HL-60/S4 (cell line): ENCODE measurements around the gene CSTB.

Experiments
- in situ Hi-C: fragments of 300-500 bp; cut with MboI; formaldehyde crosslinking; loops from 2 replicates; pipeline ENCODE4 v1.14.3; 2022; ENCODE audit warnings: low sequenced_read_pairs

The CSTB gene

DNA sequence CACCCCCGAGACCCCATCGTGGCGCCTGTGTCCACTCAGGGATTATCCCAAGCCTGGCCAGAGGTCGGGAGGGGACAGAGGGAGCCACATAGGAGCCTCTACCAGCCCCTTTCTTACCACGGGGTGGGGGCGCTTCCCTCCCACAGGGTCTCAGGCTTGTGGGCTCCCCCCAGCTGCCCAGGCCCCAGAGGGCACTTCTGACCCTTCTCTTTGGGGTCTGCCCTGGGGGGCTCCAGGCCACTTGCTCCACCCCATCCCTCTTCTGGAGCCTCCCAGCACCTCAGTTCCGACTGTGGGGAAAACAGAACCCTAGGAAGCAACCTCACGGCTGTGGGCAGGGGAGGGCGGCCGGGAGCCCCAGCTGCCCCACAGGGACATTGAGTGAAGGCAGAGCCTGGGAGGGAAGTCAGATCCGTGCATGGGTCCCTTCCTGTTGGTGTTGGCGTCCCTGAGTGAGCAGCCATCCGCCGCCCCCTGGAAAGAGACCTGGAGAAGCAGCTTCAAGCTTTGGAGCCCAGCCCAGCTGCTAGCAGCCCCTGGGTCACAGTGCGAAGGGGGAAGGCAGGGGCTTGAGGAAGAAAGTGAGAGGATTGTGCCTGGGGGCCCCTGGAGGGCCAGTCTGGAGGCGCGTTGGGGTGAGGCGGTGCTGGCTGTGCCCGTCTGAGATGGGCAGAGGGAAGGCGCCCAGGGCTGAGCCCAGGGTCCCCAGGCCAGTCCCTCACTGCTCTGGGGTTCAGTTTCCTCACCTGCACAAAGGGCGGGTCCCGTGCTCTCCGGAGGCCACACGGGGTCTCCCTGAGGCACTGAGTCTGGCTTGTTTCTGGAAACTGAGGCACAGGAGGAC, 35.4 kb upstream of the CSTB start:
- in situ Hi-C loops = loop anchor here (25.0 kb wide), 1 partner anchor 676 kb away; no protein-coding TSS in a partner anchor

DNA sequence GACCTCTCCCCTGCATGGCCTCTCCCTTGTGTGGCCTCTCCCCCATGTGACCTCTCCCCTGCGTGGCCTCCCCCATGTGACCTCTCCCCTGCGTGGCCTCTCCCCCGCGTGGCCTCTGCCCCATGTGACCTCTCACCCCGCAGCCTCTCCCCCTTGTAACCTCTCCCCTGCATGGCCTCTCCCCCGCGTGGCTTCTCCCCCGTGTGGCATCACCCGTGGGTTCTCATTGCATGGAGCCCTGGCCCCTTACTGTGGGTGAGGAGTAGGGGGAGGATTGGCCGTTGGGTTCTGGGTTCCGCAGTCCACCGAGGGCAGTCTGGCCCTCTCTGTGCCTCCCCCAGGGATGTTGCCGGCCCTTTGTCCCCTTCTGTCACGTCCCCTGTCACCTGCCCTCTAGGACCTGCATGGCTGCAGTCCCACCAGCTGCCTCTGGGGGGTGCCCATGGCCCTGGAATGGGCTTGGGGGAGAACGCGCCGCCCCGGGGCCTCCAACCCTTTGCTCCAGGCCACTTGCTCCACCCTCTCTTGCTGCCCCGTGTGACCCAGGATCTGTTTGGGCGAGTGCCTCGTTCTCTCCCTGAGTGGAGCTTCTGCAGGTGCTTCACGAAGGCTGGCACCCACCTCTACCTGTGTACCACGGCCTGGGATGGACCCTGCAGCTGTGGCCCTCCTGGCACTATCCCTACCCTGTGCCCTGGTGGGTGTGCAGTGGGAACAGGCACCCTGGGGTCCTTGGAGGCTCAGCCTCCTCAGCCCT, 34.6 kb upstream of the CSTB start:
- in situ Hi-C loops = loop anchor here (25.0 kb wide), 1 partner anchor 677 kb away; no protein-coding TSS in a partner anchor

DNA sequence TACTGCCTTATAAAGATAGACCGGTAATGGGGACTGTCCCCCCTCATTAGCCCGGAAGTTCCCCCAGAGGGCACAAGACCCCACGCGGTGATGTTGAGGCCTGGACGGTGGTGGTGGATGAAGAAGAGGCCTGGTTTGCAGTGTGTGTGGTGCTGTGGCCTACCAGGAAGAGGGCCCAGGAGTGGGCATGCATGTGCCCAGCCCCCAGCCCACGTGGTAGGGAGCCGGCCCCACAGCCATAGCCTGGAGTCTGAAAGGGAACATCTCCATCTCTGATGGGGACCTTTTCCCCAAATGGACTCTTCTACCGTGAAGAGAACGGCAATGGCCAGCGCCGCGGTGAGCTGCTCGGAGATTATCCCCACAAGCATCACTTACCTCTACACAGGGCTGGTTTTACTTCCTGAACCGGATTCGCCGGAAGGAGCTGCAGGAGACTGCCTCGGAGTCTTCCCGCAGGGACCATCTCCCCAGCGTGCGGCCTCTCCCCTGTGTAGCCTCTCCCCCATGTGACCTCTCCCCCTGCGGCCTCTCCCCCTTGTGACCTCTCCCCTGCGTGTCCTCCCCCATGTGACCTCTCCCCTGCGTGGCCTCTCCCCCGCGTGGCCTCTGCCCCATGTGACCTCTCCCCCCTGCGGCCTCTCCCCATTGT, 33.9 kb upstream of the CSTB start:
- in situ Hi-C loops = loop anchor here (25.0 kb wide), 1 partner anchor 677 kb away; no protein-coding TSS in a partner anchor

DNA sequence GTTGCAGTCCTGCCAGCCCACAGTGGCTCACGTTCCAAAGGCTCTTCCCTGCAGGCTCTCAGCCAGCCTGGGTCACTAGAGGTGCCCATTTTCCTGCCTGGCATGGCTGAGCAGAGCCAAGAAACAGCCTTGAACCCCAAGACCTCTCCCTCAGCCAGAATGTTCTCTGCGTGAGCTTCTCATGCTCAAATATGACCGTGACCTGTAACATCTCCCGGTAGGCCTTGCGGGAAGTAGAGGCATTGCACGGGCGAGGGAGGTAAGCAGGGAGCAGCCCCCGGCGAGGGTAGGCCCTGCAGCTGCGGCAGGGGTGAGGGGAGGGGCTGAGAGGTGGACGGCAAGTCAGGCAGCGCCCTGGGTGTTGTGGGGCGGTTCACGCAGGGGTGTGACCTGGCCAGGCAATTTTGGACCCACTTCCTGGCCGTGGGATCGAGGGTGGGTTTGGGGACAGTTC, 33.3 kb upstream of the CSTB start:
- in situ Hi-C loops = loop anchor here (25.0 kb wide), 1 partner anchor 678 kb away; no protein-coding TSS in a partner anchor

DNA sequence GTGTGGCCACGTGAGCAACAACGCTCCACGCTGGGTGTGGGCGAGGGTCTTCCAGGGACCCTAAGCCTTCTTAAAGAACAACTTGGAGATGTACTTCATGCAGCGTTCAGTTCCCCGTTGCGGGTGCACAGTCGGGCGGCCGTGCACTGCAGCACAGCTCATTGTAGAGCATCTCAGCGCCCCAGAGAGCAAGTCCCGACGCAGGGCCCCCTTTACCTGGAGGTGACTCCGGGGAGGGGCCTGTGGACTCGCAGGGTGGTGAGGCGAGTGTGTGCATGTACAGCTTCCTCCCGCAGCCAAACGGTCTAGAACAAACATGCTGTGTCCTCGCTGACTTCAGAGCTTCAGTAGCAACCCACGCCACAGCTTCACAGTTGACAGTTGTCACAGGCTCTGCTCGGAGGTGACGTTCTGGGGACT, 32.7 kb upstream of the CSTB start:
- in situ Hi-C loops = loop anchor here (25.0 kb wide), 1 partner anchor 678 kb away; no protein-coding TSS in a partner anchor

DNA sequence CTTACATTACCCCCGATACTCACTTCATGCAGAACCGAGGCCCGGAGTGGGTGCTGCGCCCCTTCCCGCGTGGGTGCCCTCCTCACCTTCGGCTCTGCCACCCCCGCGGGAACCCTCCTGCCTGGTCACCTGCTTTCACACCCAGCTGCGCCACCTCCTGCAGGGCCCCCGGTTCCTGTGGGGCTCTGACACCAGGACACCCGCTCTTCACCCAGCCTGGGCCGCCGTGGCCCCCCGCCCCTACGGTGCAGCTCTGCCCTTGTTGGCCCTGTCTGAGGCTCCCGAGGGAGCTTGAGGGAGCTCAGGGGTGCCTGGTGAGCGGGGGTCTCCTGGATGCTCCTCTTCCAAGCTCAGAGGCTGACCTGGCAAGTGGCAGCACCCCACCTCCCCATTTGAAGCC, 32.3 kb upstream of the CSTB start:
- in situ Hi-C loops = loop anchor here (25.0 kb wide), 1 partner anchor 679 kb away; no protein-coding TSS in a partner anchor

DNA sequence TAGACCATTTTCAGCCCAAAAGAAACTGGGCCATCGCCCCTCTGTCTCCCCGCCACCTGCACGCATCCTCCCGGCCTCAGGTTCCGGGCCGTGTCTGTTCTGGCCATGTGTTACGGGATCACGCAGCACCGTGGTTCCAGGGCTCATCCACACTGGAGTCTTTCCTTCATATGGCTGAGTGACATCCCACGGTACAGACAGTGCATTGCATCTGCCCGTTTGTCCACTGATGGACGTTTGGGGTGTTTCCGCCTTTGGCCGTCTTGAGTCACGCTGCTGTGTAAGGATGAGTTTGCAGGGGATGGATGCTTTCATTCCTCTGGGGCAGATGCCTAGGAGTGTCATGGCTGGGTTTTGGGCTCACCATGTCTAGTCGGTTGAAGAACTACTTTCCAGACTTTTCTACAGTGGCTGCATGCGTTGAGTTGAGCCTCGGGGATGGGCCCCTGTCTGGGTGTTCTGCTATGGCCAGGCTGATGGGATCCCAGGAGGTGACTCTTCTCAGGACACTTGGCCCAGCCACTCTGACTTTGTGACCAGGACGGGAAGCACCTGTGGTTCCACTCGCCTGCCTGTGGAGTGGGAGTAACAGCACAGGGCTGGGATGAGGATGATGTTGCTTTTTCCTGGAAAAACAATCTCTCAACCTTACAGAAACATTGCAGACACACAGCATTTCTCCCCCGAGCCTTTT, 30.1 kb upstream of the CSTB start:
- in situ Hi-C loops = loop anchor here (25.0 kb wide), 1 partner anchor 681 kb away; no protein-coding TSS in a partner anchor

DNA sequence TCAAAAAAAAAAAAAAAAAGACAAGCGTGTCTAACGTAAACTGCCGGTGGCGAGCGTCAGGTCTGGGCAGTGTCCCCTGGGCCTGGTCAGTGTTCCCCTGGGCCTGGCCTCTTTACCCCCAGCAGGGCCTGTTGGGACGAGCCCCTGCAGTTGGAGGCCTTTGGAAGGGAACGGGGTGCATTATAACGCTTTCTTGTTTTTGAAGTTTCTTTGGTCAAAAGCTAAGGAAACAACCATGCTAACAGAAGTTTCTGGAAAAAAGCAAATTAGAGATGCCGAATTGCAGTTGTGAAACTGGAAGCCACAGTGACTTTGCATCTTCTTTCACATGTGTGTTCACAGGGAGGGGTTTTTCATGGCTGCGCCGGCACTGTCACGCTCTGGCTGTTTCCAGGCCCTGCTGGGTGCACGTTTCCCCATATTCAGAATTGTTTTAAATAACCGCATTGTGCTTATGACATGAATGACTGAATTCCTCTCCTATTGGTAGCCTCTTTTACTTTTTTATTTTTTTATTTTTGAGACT, 29.2 kb upstream of the CSTB start:
- in situ Hi-C loops = loop anchor here (25.0 kb wide), 1 partner anchor 682 kb away; no protein-coding TSS in a partner anchor

DNA sequence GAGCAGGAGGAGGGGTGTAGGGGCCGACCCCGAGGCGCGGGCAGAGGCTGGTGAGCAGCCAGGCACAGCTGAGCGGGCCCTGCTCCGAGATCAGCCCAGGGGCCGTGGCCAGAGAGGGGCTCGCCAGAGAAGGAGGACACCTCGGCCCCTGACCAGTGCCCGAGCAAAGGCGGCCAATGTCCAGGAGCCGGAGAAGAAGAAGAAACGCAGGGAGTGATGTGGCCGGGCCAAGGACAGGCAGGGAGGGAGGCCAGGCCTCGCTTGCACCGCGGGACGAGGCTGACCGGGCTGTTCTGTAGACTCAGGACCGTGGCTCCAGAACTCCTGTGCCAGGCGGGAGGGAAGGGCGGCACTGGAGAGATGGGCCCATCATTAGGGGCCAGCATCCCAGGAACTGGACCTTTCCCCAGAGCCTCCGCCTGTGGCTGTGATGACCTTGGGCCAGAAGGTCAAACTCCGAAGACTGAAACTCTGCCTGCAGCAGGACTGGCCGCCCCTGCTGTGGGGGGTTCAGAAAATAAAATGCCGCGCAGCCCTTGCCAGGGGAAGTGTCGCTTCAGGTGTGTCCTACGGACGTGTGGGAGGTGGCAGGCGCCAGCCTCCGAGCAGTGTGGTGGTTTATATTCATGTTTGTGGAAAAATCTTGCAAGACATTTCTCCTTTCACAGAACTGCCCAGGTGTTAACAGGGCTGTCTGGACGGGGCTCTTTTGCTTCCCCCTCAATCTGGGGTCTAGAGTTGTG, 27.6 kb upstream of the CSTB start:
- in situ Hi-C loops = loop anchor here (25.0 kb wide), 1 partner anchor 684 kb away; no protein-coding TSS in a partner anchor

DNA sequence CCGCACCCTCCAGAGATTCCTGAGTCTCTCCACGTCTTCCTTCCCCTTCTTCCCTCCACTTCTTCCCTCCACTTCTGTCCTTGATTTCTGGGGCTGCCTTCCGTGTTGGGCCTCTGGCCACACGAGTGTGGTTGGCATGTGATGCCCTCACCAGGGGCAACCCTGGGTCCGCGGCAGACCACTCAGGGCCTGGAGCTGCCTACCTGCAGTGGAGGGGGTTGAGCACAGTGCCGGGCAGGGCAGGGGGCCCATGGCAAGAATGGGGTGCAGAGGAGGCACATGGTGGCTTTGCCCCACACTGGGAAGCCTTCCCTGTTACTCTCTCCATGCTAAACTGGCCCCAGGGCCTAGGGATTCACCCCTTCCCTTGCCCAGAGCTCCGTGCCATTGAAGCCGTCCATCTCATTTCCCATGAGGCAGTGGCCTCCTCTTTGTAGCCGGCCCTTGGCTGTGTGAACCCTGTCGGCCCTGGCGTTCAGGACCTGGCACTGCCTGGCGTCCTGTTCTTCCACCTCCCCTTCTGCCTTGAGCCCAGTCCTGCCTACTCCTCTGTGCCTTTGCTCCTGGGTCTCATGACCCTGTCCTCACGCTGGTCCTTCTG, 26.7 kb upstream of the CSTB start:
- in situ Hi-C loops = loop anchor here (25.0 kb wide), 1 partner anchor 684 kb away; no protein-coding TSS in a partner anchor

DNA sequence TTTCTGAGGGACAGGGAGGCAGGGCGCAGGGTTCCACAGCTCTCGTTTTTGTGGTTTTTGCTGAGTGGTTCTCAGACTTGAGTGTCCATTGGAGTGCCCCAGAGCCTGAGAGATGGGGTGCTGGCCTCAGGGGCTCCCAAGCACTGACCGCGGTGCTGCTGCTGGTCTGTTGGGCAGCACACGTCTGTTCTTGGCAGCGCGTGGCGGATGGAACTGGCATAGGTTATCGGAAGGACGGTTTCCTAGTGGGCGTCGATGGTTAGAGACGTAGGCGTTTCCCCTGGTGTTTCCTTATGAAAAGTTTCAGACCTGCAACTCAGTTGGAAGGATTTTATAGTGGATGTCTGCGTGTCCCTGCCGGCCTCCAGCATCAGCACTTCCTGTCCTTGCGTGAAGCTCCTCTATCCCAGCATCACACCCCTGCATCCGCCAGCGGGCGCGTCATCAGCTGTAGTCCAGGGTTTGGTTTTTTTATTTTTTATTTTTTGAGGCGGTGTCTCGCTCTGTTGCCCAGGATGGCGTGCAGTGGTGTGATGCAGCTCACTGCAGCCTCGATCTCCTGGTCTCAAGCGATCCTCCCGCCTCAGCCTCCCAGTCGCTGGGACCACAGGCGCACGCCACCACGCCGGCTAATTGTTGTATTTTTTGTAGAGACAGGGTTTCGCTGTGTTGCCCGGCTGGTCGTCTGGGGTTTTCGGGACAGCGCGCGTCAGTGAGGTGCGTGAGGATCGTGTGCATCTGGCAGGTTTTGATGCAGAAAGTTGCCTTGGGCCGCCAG, 25.1 kb upstream of the CSTB start:
- in situ Hi-C loops = loop anchor here (25.0 kb wide), 1 partner anchor 686 kb away; no protein-coding TSS in a partner anchor

DNA sequence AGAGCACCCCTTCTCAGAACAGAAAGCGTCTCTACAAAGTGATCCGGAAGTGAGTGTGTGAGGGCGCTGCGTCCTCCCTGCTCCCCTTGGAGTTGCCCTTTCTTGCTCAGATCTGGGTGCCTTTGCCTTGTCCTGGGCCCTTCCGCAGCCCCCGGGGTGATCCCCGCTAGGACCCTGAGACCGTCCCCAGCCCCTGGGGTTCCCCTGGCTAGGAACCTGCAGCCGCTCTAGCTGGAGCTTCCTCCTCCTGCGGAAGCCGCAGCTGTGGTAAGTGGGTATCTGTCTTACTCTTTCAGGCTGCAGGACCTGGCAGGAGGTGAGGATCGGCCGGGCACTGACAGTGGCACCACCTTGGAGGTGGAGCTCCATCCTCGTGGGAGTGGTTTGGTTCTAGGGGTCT, 24.5 kb upstream of the CSTB start:
- in situ Hi-C loops = loop anchor here (25.0 kb wide), 1 partner anchor 687 kb away; no protein-coding TSS in a partner anchor

DNA sequence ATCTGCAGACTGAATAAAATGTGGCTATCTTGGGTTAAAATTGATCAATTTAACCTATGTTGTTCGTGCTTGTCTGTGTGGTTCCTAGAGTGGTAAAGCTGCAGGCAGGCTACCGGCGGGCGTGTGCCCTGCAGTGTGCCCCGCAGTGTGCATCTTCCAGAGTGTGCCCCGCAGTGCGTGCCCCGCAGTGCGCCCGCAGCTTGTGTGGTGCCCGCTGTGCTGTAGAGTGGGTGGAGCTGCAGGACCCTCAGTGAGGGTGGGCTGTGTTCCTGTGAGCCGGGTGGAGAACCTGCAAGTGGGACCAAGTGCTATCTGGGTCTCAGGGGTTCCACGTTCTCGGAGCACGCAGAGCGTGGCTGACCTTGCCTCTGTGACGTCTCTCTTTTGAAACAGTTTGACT, 24.0 kb upstream of the CSTB start:
- in situ Hi-C loops = loop anchor here (25.0 kb wide), 1 partner anchor 687 kb away; no protein-coding TSS in a partner anchor

DNA sequence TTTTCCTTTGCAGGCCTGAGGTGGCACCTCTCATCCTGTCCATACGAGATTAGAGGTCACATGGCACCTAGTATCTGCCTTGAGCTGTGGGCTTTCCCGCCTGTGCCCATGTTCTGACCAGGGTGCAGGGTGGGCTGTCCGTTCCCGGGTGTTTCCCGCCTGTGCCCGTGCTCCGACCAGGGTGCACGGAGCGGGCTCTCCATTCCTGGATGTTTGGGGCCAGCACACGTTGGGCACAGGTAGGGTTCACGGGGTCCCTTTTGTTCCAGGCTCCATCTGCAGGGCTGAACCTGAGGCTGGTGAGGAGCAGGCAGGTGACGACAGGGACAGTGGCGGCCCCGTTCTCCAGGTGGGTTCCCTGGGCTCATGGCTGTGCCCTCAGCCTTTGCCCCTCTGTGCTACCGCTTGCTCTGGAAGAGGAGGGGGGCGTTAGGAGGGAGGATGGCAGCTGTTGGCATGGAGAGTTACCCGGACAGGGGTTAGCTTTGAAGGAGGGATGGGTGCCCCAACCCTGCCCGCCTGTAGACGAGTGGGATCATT, 23.3 kb upstream of the CSTB start:
- in situ Hi-C loops = no loop called here

DNA sequence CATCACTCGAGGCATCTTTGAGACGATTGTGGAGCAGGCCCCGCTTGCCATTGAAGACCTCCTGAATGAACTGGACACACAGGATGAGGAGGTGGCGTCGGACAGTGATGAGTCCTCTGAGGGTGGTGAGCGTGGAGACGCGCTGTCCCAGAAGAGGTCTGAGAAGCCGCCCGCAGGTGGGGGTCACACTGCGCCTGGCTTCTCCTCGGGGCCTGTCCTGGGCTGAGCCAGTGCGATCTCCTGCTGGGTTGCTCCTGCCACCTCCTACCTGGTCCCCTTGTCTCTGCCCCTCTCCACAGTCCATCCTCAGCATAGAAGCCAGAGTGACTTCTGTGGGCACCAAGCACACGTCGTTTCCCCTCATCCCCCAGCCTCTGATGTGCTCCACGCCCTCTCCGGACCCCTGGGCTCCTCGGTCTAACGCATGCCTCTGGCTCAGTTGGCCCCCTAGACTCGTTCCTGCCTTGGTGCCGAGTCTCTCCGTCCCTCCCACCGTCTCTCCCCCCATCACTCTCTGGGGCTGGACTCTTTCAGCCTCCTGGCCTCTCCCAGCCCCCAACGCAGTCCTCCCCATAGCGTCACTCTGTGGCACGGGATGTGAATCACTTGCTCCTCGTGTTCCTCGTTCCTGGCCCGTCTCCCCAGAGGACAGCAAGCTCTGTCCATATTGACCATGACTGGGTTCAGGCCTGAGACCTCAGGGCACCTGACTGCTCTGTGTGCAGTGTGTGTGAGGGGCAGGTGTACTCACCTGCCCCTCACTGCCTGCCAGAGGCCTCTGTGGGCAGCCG, 22.0 kb upstream of the CSTB start:
- in situ Hi-C loops = no loop called here

DNA sequence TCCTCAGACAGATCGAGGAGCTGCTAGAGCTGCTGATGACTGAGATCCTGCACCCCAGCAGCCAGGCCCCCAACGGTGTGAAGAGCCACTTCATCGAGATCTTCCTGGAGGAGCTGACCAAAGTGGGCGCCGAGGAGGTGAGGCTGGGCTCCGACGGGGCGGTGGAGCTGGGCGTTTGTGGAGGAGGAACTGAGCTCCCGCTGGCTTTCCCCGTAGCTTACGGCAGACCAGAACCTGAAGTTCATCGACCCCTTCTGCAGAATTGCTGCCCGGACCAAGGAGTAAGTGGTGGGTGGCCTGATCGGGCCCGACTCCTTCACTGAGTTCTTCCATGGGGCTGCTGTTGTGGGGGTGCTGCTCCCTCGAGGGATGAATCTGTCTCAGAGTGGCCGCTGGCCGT, 21.3 kb upstream of the CSTB start:
- in situ Hi-C loops = no loop called here

DNA sequence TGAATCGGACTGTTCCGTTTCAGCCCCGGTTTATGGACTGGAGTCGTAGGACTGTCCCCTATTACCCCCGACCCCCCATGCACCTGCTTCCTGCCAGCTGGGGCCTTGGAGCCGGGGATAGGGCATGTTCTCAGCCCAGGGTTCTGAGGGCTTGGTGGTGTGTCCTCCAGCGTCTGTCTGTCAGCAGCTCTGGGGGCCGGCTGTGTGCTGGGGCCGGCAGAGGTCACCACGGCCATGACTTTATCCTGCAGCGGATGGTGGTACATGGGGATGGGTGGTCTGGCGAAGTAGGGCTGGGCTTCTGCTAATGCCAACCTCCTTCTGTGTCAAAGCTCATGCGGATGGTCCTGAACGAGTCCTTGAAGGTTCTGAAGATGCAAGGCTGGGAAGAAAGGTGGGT, 18.7 kb upstream of the CSTB start:
- in situ Hi-C loops = no loop called here
